Astrocyte of the cerebellum (primary cell): ENCODE measurements around the gene GATA5.

Experiments
- DNase-seq: peaks from one replicate; pipeline ENCODE4 v3.0.0-alpha.2; 2011; ENCODE audit warnings: low read depth
- H3K4me3 ChIP-seq: 2 replicates; pipeline ENCODE4 v1.5.1; 2011; ENCODE audit warnings: mild to moderate bottlenecking, low read depth, low read length, moderate library complexity
- in situ Hi-C: cut with HindIII; loops from 2 replicates; pipeline ENCODE4 v1.10.0; 2017; ENCODE audit warnings: low sequenced_read_pairs
- TF ChIP-seq, protein P1 (sequence below): IDR thresholded peaks from 2 replicates; pipeline ENCODE4 v1.5.1; 2012; ENCODE audit warnings: low read length, low read depth, moderate library complexity, mild to moderate bottlenecking; ENCODE audit errors: missing control alignments

GATA5 gene

DNA sequence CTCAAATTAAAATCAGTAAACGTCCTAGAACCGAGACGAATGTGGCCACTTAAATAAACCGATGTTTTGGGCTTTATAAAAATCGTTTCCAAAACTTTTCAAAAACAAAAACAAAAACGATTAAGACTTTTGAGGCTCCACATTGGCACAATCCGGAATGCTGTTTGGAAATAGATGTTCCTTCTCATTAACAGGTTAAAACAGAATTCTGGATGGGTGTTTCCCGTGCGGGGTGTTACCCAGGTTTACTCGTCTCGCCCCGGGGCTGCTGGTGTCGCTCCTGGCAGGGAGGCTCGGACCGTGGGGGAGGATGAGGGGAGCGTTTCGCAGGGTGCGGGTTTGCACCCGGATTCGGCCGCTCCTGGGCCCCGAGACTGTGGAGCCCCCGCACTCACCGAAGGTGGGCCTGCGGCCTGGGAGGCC, 1.2 kb downstream of the GATA5 start:
- in situ Hi-C loops, result no loop called here
- DNase-seq, result no peak
- TF ChIP-seq, protein P1, sequence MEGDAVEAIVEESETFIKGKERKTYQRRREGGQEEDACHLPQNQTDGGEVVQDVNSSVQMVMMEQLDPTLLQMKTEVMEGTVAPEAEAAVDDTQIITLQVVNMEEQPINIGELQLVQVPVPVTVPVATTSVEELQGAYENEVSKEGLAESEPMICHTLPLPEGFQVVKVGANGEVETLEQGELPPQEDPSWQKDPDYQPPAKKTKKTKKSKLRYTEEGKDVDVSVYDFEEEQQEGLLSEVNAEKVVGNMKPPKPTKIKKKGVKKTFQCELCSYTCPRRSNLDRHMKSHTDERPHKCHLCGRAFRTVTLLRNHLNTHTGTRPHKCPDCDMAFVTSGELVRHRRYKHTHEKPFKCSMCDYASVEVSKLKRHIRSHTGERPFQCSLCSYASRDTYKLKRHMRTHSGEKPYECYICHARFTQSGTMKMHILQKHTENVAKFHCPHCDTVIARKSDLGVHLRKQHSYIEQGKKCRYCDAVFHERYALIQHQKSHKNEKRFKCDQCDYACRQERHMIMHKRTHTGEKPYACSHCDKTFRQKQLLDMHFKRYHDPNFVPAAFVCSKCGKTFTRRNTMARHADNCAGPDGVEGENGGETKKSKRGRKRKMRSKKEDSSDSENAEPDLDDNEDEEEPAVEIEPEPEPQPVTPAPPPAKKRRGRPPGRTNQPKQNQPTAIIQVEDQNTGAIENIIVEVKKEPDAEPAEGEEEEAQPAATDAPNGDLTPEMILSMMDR, result no peak
- no peak overlapping the region for H3K4me3 ChIP-seq

DNA sequence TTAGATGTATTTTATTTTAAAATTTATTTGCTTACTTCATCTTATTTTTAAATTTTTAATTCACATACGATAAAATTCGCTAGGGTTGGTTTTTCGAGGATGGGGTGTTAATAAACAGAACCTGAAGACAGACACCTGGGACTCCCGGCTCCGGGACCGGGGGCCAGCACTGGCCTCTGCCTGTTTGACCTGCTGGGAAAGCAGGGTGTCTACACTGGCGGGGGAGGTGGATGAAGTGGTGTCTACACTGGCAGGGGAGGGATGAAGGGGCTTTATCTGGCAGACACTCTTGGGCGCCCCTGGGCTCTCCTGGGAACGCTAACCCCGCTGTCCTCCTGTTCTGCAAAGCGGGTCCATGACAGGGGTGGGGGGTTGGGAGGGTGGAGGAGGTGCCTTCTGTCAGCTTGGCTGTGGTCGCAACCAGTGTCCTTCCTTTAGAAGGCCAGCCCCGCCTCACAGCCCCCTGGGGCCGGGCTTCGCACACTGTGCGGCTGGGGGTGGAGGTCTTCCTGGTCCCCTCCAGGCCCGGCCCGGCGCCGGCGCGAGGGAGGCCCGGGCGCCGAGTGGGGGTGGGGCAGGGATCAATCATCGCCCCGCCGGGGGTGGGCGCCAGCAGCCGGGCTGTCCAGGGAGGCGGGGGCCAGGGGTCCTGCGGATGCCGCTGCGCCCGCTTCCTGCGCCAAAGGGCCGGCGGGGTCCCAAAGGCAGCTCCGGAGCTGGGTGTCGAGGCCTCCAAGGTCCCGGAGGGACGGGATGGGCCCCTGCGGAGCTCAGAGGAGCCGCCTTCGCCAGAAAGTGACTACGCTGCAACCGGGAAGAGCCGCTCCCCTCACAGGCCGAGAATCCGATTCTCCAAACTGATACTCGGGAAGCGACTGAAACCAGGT, 1.8 kb downstream of the GATA5 start:
- H3K4me3 ChIP-seq, result no peak overlapping the region
- no peak for DNase-seq
- in situ Hi-C loops, result no loop called here
- TF ChIP-seq, protein P1, result no peak

DNA sequence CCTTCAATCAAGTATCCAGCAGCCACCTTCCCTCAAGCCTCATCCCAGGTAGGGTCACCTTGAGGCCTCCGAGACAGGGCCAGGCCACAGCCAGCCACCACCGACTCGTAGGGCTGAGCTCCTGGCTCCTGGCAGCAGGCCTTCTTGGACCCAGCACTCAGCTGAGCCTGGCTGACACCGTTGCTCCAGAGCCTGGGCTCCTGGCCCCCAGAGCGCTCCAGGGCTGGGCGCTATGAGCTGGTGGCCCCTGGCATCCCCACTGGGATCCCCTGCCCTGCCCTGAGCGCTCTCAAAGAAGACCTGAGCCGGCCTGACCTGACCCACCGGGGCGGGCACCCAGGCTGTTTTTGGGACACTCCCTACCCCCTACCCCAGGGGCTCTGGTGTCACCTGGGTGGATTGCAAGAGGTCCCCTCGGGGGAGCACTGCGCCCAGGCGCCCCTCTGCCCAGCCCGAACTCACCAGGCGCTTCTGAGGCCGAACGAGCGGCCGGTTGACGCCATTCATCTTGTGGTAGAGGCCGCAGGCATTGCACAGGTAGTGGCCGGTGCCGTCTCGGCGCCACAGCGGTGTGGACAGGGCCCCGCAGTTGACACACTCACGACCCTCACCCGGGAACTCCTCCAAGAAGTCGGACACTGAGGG, 2.7 kb downstream of the GATA5 start:
- TF ChIP-seq, protein P1, result no peak
- in situ Hi-C loops, result no loop called here
- H3K4me3 ChIP-seq, result no peak overlapping the region
- no peak for DNase-seq

DNA sequence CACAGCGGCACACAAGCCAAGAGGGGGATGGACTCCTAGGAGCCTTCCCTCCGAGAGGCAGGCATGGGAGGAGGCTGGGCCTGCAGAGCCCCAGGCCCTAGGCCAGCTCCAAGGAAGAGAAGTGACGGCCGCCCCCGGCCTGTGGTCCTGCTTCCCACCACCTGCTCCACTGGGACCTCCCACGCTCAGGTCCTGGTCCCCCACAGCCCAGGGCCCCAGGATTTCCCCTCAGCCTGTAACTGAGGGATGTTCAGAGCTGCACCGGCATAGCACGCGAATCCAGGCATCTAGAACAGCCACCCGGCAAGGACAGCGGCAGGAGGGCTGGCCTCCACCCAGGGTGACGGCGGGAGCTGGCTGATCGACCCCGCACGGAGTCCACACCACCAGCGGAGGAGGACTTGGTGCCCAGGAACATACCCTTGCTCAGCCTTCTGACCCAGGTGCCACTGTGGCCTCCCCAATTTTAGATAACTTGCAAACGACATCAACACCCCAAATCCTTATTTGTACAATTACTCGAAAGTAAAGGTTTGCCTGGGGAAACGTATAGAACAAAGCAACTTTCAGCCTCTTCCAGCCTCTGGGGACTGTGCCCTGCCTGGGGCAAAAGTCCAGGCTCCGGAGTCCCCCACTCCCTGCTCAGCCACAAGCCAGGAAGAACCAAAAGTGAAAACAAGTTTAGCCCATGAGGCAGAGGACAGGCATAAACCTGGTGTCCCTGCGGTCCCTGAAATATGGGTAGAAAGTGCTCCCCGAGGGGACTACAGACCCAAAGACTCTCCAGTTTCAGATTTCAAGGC, 3.5 kb downstream of the GATA5 start:
- in situ Hi-C loops, result no loop called here
- H3K4me3 ChIP-seq, result no peak overlapping the region
- TF ChIP-seq, protein P1, result no peak
- no peak for DNase-seq

DNA sequence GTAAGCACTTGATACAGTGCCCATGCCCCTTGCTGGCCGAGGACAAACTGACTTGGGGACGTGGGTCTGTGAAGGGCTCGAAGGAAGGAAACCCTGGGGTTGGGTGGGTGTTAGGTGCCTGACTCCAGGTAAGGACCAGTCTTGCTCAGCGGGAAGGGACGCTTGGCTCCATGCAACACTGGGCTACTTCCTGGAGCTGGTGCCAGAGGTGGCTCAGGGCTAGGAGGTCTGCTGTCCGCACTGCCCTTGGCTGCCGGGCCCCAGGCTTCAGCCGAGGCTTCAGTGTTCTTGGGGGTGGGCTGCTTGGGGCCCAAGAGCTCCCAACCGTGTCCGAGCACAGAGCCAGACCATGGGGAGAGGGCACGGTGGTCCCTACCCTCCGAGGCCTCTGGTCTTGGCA, 5.3 kb downstream of the GATA5 start:
- in situ Hi-C loops, result no loop called here
- no peak for DNase-seq
- H3K4me3 ChIP-seq, result no peak overlapping the region
- TF ChIP-seq, protein P1, result no peak

DNA sequence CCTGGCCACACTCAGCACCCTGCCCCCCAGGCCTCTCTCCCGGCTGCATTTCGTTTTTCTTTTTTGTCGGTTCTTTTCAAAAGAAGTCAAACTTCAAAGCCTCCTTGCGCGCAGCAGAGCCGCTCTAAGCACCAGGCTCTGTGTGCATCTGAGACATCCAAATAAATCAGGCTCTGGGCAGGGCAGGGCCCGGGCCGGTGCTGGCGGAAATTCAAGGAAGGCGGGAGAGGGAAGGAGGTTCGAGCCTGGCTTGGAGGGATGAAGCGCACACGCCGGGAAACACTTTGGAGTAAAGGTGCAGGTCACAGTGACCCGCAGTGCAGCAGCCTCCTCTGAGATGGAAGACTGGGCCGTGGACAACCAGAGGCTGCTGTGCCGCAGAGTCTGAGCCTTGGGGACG, 5.8 kb downstream of the GATA5 start:
- in situ Hi-C loops, result no loop called here
- no peak overlapping the region for H3K4me3 ChIP-seq
- DNase-seq, result no peak
- TF ChIP-seq, protein P1, result no peak
